Ascending aorta (tissue), 2 donors: ENCODE data around the gene MTA3. TPM values are rescaled to one million over a fixed set of nuclear protein-coding genes. Genes with fewer than 3 reads are reported as not detected.

Source experiments
- DNase-seq, 2 donors: peaks; one replicate each; pipeline ENCODE4 v3.0.0-alpha.2; 2019; ENCODE audit warnings: low spot score in 2 of 2
- H3K27ac ChIP-seq, 2 donors: fragments of 200-600 bp; sonication (generic); one replicate each; pipeline ENCODE4 v1.5.1; 2016 to 2017; ENCODE audit warnings: mild to moderate bottlenecking in 1 of 2
- H3K27me3 ChIP-seq: fragments of 200-600 bp; sonication (generic); one replicate; pipeline ENCODE4 v1.5.1; 2017
- H3K36me3 ChIP-seq, 2 donors: fragments of 200-600 bp; sonication (generic); one replicate each; pipeline ENCODE4 v1.5.1; 2016
- H3K4me1 ChIP-seq, 2 donors: fragments of 200-600 bp; sonication (generic); one replicate each; pipeline ENCODE4 v1.5.1; 2016 to 2017; ENCODE audit warnings: mild to moderate bottlenecking in 1 of 2
- H3K4me3 ChIP-seq, 2 donors: fragments of 200-600 bp; sonication (generic); one replicate each; pipeline ENCODE4 v1.5.1; 2016 to 2017; ENCODE audit warnings: mild to moderate bottlenecking in 1 of 2
- H3K9me3 ChIP-seq, 2 donors: fragments of 200-600 bp; sonication (generic); one replicate each; pipeline ENCODE4 v1.5.1; 2016
- intact Hi-C: fragments of 100-400 bp; cut with DNase I; formaldehyde crosslinking; loops from one replicate; pipeline ENCODE4 v1.15.1; 2023
- total RNA-seq: library from RNA; depleted of rRNA; stranded (reverse); fragments of >200 nt; gene quantifications from one replicate; pipeline ENCODE4 v1.1.0, GENCODE V29; 2016
- TF ChIP-seq, protein P1 (sequence below), 3 experiments: fragments of 200-600 bp in 2 of 3; fragments of 450-650 bp in 1 of 3; sonication (generic) in 2 of 3; IDR thresholded peaks; one replicate each; pipeline ENCODE4 v1.5.1; 2016 to 2019; ENCODE audit warnings: antibody characterized with exemption in 3 of 3, mild to moderate bottlenecking in 1 of 3, moderate library complexity in 1 of 3

The MTA3 gene
- total RNA-seq, 1 donor from 2014 or later: 59.2 TPM

DNA sequence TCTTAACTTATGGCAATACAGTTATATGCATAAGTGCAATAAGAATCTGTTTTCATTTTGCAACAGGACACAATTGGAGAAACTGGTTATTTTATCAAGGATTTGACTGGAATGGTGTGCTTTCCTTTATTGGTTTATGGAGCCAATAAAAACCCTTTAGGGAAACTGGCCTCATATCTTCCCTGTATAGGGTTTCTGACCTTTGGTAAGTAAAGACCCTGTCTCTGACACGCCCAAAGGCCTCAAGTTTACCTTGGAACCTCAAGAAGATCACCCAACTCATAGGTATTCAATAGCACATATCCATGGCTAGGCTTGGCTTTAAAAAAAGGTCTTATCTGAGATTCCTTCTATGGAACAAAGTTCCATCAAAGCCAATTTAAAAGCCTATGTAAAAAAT lies 212.7 kb downstream of the MTA3 start:
- no peak for DNase-seq
- Histone ChIP-seq H3K27ac (no peak overlapping the region), H3K27me3 (no peaks in the 10 kb centered on the region), H3K4me1 (no peaks in the 10 kb centered on the region), H3K4me3 (no peak overlapping the region), H3K36me3 (peaks cover 0 to 9% of the 10 kb centered on the region in 2 donors), H3K9me3 (no peaks in the 10 kb centered on the region)
- TF ChIP-seq, protein P1, sequence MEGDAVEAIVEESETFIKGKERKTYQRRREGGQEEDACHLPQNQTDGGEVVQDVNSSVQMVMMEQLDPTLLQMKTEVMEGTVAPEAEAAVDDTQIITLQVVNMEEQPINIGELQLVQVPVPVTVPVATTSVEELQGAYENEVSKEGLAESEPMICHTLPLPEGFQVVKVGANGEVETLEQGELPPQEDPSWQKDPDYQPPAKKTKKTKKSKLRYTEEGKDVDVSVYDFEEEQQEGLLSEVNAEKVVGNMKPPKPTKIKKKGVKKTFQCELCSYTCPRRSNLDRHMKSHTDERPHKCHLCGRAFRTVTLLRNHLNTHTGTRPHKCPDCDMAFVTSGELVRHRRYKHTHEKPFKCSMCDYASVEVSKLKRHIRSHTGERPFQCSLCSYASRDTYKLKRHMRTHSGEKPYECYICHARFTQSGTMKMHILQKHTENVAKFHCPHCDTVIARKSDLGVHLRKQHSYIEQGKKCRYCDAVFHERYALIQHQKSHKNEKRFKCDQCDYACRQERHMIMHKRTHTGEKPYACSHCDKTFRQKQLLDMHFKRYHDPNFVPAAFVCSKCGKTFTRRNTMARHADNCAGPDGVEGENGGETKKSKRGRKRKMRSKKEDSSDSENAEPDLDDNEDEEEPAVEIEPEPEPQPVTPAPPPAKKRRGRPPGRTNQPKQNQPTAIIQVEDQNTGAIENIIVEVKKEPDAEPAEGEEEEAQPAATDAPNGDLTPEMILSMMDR (IDR thresholded peaks at IDR 0.05): no peak
- intact Hi-C loops: no loop called here

DNA sequence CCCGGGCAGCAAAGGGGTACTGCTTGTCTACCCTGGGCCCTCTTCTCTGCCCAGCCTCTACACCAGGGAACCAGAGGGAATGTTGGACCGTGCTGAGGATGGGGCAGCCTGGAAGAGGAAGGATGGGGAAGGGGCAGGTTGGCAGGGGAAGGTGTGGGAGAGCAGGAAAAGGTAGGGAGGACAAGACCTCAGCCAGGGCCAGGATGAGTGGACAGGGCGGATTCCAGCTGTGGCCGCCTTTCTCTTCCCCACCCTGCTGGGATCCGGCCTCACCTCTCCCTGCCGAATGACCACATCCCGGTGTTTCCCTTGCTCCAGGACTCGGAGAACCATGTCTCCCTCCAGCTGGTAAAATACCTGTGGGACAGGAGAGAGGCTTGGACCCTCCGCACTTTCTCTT lies 215.1 kb downstream of the MTA3 start:
- no peak for DNase-seq
- TF ChIP-seq, protein P1 (IDR thresholded peaks at IDR 0.05): no peak
- intact Hi-C loops: no loop called here
- no peaks in the 10 kb centered on the region for H3K9me3 ChIP-seq
- peaks cover 0 to 9% of the 10 kb centered on the region in 2 donors for H3K36me3 ChIP-seq
- no peak overlapping the region for H3K27ac ChIP-seq
- H3K4me3 ChIP-seq: no peak overlapping the region
- H3K27me3 ChIP-seq: no peaks in the 10 kb centered on the region
- no peaks in the 10 kb centered on the region for H3K4me1 ChIP-seq

DNA sequence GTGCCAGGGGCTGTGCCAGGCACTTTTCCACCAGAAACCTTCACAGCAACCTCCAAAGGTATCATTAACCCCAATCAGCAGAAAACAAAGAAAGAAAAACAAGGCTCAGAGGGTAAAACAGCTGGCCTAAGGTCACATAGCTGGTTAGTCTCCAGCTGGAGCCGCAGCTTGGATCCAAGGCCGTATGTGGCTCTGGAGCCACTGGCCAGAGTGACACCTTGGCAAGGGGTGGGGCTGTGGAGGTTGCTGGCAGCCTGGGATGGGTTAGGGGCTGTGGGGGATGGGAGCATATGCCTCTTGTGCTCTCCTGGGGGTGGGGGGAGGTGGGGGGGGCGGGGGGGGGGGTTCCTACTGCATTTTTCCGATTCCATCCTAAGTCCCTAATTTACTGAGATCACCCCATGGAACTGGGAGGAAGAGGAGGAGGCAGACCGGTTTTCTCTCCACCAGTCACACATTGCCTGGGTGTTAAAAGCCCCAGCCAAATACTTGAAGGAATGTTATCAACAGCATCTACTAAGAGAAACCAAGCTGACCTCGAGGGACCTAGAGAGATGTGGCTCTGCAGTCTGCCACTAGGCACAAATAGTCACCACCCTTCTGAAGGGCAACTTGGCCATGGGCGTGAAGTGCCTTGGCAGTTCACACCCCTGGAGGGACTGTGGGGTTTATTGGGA lies 215.9 kb downstream of the MTA3 start:
- Histone ChIP-seq H3K9me3 (no peaks in the 10 kb centered on the region), H3K4me1 (no peaks in the 10 kb centered on the region), H3K4me3 (no peak overlapping the region), H3K27me3 (no peaks in the 10 kb centered on the region), H3K27ac (no peak overlapping the region), H3K36me3 (peaks cover 0 to 9% of the 10 kb centered on the region in 2 donors)
- no peak for DNase-seq
- intact Hi-C loops: no loop called here
- TF ChIP-seq, protein P1 (IDR thresholded peaks at IDR 0.05): no peak

DNA sequence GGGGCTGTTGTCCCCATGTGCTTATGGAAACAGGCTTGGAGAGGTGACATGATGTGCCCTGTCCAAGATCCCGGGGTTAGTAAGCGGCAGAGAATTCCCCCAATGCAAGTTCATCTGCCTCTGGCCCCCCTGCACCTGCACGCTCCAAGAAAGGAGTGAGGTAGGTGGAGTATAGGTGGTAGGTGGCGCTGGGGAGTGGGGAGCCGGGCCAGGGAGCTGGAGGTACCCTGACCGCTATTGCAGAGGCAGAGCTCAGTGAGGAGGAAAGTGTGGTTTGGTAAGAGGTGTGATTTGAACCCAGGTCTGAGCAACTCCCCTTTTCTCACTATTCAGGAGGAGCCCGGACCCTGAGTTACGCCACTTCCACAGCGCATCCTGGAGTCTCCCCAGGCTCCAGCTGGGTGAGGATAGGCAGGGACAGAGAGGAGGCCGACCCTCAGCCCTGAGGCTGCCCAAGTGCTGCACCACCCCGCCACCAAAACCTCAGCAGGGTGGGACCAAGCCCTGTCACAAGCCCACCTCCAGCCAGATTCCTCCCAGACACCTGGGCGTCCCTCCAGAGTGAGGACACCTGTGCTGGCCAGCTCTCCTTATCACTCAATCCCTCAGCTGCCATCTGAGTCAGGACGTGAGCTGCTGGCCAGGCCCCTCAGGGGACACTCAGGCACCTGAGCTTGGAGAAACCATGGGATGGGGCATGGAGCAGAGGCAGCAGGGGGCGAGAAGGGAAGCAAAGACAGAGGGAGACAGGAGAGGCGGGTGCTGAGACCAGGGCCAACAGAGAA lies 218.3 kb downstream of the MTA3 start:
- intact Hi-C loops: no loop called here
- Histone ChIP-seq H3K27me3 (no peaks in the 10 kb centered on the region), H3K9me3 (no peaks in the 10 kb centered on the region), H3K4me3 (no peak overlapping the region), H3K36me3 (peaks cover 0 to 9% of the 10 kb centered on the region in 2 donors), H3K27ac (no peak overlapping the region), H3K4me1 (peaks cover 3 to 10% of the 10 kb centered on the region in 2 donors)
- TF ChIP-seq, protein P1 (IDR thresholded peaks at IDR 0.05): no peak
- no peak for DNase-seq

DNA sequence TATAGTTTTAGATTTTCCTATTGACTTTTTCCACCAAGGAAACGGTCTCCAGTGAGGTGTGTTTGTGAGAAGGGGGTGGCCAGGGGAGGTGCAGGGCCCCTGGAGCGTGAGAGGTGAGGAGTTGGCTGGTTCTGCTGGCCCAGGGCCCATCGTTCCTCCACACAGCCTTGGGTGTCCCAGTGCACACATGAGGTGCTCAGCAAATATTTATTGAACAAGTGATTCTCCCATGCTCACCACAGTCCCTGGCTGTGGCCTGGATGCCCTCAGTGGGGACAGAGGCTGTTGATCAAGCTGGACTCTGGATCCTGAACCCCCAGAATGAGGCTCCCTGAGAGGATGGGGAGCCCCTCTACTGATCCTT lies 219.0 kb downstream of the MTA3 start:
- peaks cover 3 to 14% of the 10 kb centered on the region in 2 donors for H3K4me1 ChIP-seq
- intact Hi-C loops: no loop called here
- H3K27me3 ChIP-seq: no peaks in the 10 kb centered on the region
- peaks cover 0 to 9% of the 10 kb centered on the region in 2 donors for H3K36me3 ChIP-seq
- DNase-seq: no peak
- no peaks in the 10 kb centered on the region for H3K9me3 ChIP-seq
- no peak overlapping the region for H3K4me3 ChIP-seq
- TF ChIP-seq, protein P1 (IDR thresholded peaks at IDR 0.05): no peak
- H3K27ac ChIP-seq: no peak overlapping the region
